Right hindlimb (tissue), 1 donor: ENCODE results near the gene APOM.

Experiments
- DNase-seq: peaks from one replicate; pipeline ENCODE4 v3.0.0-alpha.2; 2018

APOM gene

DNA sequence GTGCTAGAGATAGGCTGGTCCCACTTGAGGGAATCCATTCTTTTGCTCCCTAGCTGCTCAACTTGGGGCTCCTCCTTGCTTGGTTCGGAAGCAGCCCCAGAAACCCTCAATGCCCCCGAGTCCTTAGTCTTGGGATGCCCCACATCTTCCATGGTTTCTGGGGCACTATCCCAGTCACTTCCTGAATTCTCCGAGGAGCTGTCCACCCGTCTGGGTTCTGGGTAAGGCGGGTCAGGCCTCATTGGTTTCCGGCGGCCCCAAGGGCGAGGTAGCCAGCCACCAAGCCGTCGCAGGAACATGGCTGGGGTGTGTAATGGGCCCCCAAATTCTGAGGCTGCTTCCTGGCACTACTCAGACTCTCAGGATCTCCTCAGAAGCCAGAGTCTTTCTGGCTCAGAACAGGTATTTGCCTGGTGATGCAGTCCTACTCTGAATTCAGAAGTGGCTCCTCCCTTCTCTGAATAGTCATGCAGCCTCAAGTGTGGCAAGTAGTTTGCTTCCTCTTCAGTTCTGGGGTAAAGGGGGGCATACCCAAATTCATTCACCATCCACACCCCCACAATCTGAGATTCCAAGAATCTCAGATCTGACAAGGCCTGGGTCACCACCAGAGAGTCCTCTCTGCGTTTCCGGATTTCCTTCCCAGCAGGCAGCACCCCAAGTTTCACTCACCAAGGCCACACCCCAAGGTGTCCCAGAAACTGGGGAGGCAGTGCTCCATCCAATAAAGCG is 4.1 kb downstream of the APOM start:
- no peak for DNase-seq

DNA sequence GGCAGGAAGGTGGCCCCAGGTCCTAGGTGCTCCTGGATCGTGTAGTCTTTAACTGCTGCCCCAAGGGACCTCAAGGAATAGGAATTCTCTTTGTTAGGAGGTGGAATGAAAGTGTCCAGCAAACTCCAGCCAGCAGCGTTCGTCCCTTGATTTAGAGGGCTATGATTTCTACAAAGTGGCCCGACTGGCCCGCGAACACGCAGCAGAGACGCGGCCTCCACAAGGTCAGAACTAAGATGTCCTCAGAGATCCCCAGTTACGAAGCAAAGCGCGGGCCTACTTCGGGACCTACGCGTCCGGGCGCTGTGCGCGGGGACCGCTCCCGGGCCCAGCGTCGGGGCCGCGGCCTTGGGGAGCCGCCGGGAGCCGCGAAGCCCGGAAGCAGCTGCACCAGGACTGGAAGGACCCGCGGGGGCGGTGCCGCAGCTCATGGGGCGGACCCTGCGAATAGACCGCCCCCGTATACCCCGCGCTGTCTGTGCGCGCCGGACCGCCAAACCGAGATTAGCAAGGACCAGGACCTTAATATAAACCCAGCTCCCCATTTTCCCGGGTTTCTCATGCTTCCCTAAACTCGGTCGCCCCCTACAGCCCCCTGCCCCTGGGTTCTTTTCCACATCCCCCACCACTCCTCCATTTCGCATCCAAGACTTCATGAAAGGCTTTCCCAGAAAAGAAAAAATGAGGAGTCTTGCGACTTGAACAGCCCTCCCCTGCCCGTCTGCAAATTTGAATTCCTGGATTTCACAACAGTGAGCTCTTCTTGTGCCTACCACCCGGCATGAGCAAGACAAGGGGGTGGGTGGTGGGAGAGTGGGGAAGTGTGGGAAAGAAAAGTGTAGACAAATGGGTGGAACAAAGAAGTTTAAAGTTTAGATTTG is 4.9 kb downstream of the APOM start, which contains the start of gene C6orf47:
C6orf47 (minus strand) TSS at position 398 of the 881 bp plus-strand sequence. CDS start 831 bp downstream, outside the sequence.
- peak; percentile 93 for DNase-seq

DNA sequence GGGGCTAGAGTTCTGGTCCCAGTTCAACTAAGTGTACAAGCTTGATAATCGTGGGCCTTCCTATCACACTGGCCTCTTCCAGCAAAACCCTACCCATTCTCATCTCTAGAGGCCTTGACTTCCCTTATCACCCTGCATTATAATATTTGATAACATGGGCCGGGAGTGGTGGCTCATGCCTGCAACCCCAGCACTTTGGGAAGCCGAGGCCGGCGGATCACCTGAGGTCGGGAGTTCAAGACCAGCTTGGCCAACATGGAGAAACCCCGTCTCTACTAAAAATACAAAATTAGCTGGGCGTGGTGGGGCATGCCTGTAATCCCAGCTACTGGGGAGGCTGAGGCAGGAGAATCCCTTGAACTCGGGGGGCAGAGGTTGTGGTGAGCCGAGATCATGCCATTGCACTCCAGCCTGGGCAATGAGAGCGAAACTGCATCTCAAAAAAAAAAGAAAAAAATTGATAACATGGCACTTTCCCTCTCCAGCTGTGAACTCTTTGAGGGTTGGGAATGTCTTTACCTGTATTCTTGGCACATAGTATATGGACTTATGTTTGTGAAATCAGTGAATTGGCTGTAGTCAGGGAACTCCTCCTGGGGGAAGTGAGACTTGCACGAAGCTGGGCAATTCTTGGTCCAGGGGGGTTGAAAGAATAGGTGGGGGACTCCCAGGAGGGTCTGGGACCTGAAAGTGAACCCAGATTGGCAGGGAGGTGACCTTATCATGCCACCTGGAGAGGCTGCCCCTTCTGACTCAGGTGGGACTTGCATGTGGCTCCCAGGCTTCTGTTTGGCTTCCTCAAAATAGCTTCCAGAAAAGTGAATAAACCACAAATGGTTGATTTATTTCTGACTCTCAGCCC is 5.8 kb downstream of the APOM start:
- DNase-seq, result no peak

DNA sequence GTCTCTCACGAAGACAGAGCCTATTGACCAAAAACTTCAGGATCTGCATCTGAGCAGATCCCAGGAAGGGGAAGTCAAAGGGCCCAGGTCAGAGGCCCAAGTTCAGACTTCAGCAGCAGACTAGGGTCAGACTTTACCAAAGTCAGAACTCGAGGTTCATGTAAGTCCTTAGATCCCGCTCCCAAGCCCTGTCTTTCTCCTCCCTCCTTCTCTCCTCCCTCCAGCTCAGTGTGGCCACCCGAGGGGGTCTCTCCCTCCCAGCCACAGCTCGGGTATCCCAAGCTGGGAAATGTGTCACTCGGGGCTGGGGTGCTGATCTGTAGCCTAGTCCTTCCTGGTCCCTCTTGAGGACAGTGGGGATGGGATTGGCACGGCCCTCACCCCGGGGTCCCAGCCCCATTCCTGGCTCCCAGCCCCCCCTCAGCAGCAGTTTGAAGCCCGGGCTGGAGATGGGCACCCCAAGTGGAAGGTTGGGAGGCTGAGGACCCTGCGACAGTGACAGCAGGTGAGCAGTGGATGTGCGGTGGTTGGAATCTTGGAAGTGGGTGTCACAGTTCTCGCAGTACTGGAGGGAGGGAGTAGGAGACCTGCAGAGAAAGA is 6.5 kb downstream of the APOM start:
- no peak for DNase-seq

DNA sequence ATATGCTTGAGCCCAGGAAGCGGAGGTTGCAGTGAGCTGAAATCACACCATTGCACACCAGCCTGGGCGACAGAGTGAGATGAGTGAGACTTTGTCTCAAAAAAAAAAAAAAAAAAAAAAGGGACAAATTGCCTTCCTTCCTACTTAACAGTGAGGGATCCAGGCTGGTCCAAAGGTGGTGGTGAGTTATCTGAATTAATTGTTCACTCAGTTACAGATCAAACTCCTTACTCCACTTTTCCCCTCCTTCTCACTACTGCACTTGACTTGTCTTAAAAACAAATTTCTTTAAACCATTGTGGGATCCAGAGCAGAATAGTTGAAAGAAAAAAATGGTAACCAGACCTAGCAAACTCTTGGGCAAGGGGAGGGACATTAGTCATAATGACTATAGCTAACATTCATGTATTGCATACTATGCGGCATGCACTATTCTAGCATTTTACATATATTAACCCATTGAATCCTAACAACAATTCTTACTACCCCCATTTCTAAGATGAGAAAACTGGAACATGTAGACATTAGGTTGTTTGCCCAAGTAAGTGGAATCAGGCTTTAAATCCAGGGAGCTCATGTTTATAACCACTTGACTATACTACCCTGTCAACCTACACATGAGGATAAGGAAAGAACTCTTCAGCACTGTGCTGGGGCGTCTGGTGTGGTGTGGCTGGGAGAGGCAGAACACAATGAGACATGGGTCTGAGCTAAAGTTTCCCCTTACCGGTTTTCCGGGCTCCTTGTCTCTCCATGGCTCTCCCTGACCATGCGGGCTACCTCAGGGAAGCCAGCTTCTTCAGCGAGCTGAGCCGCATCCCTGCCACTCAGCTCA is 7.6 kb downstream of the APOM start:
- no peak for DNase-seq

DNA sequence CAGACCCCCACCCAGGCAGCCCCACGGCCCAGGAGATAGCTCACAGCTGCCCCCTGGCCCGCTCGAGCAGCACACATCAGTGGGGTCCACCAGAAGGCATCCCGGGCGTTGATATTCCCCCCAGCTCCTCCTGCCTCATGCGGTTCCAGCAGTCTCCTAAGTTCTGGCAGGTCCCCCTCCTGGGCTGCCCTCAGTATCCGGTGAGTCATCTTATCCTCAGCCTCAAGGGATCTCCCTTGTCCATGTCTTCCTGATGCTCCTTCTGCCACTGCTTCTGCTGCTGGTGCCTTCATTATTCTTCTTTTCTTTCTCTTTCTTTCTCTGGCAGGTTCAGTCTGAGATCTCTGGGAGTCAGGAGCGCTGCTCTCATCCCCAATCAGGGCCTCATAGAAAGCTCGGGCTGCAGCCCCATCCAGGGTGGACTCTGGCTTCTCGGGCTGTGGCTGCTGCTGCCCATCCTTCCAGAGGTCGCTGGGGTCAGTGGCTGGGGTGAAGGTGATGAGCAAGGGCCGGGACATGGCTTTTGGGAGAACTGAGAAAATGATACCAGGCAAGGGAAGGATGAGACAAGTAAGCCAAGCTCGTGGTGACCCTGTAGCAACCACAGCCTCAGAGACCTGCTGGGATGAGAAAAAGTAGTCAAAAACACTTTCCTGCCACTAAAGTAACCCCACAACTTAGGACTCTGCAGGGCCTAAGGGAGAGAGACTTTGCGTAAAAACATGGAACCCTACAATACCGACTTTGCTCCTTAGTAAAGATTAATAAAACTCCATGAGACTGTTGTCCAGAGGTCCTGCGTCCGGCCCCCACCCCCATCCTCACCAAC is 8.5 kb downstream of the APOM start:
- DNase-seq, result peak; percentile 35

DNA sequence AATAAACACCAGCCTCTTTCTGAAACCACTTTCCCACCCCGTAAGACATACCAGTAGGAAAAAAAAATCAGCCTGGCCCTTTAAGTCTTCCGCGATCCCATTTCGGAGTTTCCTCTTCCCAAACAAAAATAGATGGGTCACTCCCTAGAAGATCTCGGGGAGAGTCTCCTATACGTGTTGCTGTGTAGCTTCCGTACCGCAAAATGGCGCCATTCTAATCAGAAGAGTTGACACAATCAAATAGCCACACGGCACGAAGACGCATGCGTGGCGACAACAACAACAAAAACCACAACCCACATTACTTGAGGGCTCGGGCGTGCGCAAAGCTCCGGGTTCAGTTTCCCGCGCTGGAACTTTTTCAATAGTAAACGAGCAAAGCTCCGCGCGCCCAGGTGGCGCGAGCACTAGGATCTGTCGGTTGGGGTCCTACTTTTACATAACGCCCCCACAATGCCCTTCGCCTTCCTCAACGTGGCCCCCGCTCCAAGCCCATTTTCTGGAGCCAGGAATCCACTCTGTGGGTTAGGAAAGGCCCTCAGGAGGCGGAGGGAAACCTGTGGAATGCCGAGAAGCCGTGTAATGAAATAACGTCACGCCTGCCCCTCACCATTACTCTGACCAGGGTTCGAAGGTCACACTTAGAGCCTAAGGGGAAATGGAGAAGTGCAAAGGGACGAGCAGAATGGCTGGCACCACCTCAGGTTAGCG is 9.3 kb downstream of the APOM start, which contains the start of gene GPANK1:
GPANK1 (minus strand) TSS at position 208 of the 711 bp plus-strand sequence. CDS start 519 bp downstream, outside the sequence.
- DNase-seq, result peak; percentile 94

DNA sequence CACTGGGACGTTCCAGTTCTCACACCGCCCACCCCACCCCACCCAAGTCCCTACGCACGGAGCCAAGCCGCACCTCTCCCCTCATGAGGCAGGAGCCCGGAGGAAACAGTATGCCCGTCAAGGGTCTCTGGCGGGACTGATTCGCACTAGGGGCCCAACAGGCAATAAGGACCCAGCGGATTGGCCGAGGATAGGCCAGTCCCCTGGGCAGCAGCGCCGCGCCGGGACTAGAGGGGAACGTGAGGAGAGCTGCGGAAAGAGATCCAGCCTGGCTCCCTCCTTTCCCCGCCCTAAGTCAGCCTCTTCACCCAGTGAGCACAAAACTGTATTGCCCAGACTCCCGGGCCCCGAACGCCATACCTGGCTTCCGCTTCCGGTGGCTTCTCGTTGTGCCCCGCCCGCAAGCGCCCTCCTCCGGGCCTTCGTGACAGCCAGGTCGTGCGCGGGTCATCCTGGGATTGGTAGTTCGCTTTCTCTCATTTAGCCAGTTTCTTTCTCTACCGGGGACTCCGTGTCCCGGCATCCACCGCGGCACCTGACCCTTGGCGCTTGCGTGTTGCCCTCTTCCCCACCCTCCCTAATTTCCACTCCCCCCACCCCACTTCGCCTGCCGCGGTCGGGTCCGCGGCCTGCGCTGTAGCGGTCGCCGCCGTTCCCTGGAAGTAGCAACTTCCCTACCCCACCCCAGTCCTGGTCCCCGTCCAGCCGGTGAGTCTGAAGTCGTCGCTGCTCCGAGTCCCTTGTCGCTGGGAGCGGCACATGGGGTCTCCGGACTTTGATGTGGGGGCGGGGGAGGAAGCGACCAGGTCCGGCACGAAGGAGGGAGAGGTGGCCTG is 10.0 kb downstream of the APOM start, which contains the start of gene CSNK2B:
CSNK2B (plus strand) TSS at position 580 of the 836 bp plus-strand sequence. CDS start 752 bp downstream, outside the sequence.
- DNase-seq, result peak; percentile 99

DNA sequence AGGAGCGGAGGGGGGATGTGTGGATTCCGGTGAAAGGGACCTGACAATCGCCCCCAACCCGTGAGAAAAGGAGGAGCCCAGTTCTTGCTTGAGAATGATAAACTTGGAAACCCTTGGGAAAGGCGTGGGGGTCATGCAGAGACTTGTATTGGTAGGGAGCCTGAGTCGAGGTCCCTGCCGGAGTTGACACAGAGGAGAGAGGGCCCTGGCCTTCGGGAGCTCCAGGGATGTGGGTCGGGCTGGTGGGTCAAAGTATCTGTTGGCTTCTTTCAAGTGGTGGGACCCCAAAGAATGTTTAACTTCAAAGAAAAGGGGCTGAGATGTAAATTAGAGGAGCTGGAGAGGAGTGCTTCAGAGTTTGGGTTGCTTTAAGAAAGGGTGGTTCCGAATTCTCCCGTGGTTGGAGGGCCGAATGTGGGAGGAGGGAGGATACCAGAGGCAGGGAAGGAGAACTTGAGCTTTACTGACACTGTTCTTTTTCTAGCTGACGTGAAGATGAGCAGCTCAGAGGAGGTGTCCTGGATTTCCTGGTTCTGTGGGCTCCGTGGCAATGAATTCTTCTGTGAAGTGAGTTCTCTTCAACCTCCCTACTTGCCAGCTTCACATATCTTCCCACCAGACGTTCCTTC is 10.8 kb downstream of the APOM start:
- no peak for DNase-seq

DNA sequence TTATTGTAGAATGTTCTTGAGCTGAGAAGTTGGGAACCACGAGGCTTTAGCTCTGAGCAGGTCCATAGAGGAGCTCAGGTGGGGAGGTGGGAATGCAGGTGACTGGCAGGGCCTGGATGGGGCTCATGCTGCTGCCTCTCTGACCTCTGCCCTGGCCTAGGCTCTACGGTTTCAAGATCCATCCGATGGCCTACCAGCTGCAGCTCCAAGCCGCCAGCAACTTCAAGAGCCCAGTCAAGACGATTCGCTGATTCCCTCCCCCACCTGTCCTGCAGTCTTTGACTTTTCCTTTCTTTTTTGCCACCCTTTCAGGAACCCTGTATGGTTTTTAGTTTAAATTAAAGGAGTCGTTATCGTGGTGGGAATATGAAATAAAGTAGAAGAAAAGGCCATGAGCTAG is 14.0 kb downstream of the APOM start, which contains the start of gene LY6G5B:
LY6G5B (plus strand) TSS at position 301 of the 400 bp plus-strand sequence. CDS start 975 bp downstream, outside the sequence.
- DNase-seq, result no peak

DNA sequence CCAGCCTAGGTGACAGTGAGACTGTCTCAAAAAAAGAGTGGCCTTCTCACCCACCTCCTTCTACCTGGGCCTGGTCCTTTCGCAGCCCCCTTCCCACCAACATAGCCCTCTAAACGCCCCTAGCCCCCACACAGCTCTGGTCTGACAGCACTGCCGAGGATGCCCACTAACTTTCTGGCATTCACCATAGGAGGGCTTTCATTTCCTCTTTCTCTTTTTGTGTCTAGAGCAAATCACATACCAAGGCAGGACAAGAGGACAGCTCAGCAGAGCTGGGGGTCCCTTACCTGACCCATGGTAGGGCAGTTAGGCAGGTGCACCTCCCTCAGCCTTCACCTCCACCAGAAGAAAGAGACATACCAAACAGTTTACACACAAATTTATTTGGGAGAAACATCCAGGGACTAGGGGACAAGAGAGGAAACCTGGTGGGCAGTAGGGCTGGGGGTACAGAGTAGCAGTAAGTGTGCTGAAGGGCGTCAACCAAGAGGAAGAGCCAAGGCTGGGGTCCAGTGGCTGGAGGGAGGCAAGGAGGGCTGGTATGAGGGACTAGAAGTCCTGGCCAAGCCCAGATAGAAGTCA is 20.7 kb downstream of the APOM start:
- DNase-seq, result no peak

DNA sequence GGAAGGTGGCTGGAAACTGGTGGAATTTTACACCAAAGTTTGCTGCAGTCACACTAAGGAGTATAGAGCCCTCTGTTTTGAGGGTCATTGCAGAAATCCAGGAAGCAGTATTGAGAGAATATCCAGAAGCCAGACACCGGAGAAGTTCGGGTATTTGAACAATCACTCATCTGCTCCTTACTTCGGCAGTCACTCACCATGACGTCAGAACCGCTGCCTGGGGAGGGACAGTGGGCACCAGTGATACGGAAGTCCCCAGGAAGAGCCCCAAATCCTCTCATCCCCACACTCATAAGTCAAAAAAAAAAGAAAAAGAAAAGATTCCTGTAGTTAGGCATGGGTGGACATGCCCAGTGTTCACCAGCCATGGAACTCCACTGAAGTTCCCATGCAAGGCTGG is 21.2 kb downstream of the APOM start:
- no peak for DNase-seq

DNA sequence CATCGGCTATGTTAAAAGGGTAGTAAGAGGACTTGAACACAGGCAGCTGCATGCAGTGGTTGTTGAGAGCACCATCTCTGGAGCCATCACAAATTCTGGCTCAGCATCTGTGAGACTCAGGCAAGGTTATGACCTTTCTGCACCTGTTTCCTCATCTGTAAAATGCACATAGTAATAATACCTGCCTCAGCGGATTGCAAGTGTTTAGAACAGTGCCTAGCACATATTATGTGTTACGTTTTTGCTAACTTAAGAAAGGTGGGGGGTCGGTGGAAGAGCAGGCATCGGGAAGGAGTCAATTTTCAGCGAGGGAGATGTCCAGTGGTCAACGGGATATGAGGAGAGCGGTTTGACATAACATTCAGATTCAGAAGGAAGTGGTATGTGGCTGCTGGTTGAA is 22.3 kb downstream of the APOM start:
- no peak for DNase-seq

DNA sequence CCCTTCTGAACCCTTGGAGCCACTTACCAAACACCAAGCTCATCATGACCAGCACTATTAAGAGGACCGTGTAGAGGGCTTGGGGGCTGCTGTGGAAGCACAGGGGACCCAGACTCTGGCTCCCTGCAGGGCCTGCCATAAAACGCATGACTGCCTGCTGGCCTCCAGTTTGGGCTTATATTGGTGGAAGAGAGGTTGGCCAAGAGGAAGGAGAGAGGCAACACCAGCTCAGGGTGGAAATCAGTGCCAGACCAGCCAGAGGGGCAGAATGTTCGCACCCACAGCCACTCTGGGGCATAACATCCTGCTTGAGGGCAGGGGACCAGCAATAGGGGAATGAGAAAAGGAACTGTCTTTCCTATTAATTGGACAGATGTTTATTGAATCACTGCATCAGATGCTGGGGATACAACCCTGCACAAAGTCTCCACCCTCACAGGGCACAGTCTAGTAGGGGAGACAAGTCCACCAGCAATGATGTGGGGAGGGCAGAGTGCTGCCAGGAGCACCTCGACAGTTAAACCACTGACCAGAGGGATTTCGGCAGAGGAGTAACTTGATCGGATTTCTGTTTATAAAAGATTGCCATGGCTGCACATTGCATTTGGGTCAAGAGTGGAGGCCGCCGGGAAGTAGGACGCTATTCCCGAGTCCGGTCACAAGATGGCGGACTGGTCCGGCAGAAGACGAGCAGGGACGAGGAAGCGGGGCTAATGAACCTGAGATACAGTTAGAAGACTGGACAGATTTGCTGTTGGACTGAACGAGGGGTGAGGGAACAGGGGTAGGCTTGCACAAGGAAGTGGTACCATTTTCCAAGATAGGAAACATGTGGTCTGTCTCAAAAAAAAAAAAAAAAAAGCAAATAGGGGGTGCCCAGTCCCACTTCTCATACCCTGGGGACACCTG is 24.8 kb downstream of the APOM start, which contains the start of gene LY6G5C:
LY6G5C (minus strand) TSS at position 842 of the 909 bp plus-strand sequence; CDS start at position 148, 694 bp downstream.
- peak; percentile 91 for DNase-seq

DNA sequence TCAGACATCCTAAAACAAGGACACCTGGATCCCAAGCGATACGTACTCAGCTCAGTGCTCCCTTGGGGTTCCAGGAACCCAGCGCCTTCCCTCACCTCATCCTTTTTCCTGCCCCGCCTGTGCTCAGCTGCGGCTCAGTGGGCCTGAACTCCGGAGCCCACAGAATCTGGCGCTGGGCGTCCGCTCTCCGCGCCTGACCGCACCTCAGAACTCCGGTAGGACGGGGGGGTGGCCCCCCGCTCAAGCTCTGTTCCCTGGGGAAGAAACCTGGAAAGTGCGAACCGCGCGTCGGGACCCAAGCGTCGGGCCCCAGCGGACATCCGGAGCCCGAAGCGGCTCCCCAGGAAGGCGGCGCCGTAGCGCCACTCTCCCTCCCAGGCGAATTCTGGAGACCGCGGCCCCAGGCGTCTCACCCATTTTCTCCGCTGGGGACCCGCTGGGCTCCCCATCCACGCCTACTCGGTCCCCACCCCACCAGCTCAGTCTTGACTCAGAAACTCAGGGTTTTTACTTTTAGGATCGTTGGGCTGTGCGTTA is 25.5 kb downstream of the APOM start:
- no peak for DNase-seq

DNA sequence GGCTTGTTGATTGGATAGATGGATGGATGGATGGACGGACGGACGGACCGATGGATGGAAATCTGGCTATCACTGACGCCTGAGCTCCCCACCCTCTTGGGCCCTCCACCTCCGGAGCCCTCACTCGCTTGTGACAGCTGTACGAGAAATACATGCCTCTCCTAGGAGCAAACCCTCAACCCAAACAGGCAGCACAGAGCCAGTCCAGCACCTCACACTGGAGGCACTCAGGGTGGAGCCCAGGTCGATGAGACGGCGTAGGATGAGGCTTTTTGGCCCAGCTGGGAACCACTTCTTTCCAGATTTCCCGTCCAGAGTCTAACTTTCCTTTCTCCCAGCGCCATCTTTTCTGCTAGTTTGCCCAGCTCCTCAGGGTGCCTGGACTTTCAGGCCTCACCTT is 27.9 kb downstream of the APOM start:
- DNase-seq, result no peak
